ENCODE data around the gene CNDP1.

CNDP1 gene

DNA sequence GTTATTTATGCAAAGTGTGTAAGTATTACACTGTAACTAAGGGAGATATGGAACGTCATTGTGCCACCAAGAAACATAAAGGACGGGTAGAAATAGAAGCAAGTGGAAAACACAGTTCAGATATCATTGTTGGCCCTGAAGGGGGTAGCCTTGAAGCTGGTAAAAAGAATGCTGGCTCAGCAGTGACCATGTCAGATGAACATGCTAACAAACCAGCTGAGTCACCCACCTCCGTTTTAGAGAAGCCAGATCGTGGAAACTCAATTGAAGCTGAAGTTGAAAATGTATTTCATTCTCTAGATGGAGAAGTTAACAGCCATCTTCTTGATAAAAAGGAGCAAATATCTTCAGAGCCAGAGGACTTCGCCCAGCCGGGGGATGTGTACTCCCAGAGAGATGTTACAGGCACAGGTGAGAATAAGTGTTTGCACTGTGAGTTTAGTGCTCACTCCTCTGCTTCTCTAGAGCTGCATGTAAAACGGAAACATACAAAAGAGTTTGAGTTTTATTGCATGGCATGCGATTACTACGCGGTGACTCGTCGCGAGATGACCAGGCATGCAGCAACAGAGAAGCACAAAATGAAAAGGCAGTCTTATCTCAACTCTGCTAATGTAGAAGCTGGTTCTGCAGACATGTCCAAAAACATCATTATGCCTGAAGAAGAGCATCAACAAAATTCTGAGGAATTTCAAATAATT lies 99.5 kb downstream of the CNDP1 start:
- DNase-seq: no peak
- Mint-ChIP-seq H3K9me3 (no peaks in the 10 kb centered on the region), H3K36me3 (peaks cover 41% of the 10 kb centered on the region), H3K27me3 (no peaks in the 10 kb centered on the region), H3K4me3 (no peak overlapping the region), H3K4me1 (peaks cover 40% of the 10 kb centered on the region), H3K27ac (no peak overlapping the region)
- CTCF ChIA-PET: no interaction called here

DNA sequence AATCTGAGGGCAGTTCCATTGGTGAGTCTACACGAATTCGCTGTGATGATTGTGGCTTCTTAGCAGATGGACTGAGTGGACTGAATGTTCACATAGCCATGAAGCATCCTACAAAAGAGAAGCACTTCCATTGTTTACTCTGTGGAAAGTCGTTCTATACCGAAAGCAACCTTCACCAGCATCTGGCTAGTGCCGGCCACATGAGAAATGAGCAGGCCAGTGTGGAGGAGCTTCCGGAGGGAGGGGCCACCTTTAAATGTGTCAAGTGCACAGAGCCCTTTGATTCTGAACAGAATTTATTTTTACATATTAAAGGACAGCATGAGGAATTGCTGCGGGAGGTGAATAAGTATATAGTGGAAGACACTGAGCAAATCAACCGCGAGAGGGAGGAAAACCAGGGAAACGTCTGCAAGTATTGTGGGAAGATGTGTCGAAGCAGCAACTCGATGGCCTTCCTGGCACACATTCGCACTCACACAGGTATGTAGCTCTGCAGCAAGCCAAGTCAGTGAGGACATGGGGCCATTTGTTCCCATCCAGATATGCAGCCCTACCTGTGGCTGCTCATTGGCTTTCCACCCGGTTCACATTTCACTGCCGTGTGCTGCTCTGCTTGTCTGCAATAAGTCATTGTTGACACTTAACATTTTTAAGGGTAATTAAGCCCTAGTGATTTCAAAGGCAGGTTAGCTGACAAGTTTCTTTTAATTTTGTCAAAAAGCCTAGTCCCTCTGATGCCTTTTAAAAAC lies 101.1 kb downstream of the CNDP1 start:
- Mint-ChIP-seq H3K9me3 (no peaks in the 10 kb centered on the region), H3K4me1 (peaks cover 36% of the 10 kb centered on the region), H3K36me3 (peaks cover 41% of the 10 kb centered on the region), H3K27ac (no peak overlapping the region), H3K27me3 (no peaks in the 10 kb centered on the region), H3K4me3 (no peak overlapping the region)
- CTCF ChIA-PET: interaction anchor here (1.0 kb wide), 1 partner anchor 37 kb away, joined by 3 read pairs; no protein-coding TSS in a partner anchor
- DNase-seq: no peak
